Activated CD4-positive, alpha-beta T cell treated with anti-CD3 and anti-CD28 coated beads for 36 hours (primary cell): ENCODE measurements around the gene CYP2S1. TPM values are rescaled to one million over a fixed set of nuclear protein-coding genes. Genes with fewer than 3 reads are reported as not detected.
"Not testable (repeated sequence)": the region's sequence is repeated elsewhere in the genome, so short reads cannot be mapped to it uniquely, and the experiment has no call there.

Experiments used
- ATAC-seq: fragments of 200-7000 bp; cut with Tn5 transposase; one replicate; pipeline ENCODE4 v1.10.0; 2021; ENCODE audit warnings: mild to moderate bottlenecking, moderate library complexity
- CTCF ChIA-PET: fragments of 350-600 bp; sonication (Branson Sonifier 250); formaldehyde crosslinking; loops from one replicate; lab custom pipeline; 2021; ENCODE audit warnings: antibody characterized with exemption; lab: Charles Lee
- POLR2A ChIA-PET: fragments of 350-600 bp; sonication (Branson Sonifier 250); formaldehyde crosslinking; loops from one replicate; lab custom pipeline; 2021; ENCODE audit warnings: antibody characterized with exemption, inconsistent platforms; lab: Charles Lee
- DNase-seq: peaks from one replicate; pipeline ENCODE4 v3.0.0-alpha.2; 2020
- H3K27ac Mint-ChIP-seq: one replicate; pipeline ENCODE4 v1.8.0; 2021; ENCODE audit warnings: mixed read lengths
- H3K27me3 Mint-ChIP-seq: one replicate; pipeline ENCODE4 v1.8.0; 2021; ENCODE audit warnings: mixed read lengths
- H3K36me3 Mint-ChIP-seq: one replicate; pipeline ENCODE4 v1.8.0; 2021; ENCODE audit warnings: low read depth, mixed read lengths
- H3K4me1 Mint-ChIP-seq: one replicate; pipeline ENCODE4 v1.8.0; 2021; ENCODE audit warnings: mixed read lengths
- H3K4me3 Mint-ChIP-seq: one replicate; pipeline ENCODE4 v1.8.0; 2021; ENCODE audit warnings: mild to moderate bottlenecking, moderate library complexity, mixed read lengths
- H3K9me3 Mint-ChIP-seq: one replicate; pipeline ENCODE4 v1.8.0; 2021; ENCODE audit warnings: low read depth, mixed read lengths
- intact Hi-C, 2 experiments: fragments of 100-400 bp; cut with DNase I in 1 of 2; cut with micrococcal nuclease in 1 of 2; formaldehyde crosslinking; loops; one replicate each; pipeline versions ENCODE4 v1.14.2 to v1.15.1; 2022 to 2024; cut with DNase I, micrococcal nuclease
- total RNA-seq, 2 experiments: library from RNA; stranded (reverse); gene quantifications; one replicate each; pipeline ENCODE4 v1.2.3, GENCODE V29; 2021

Gene CYP2S1
- total RNA-seq, 2 experiments from 2014 or later, result 0.46 to 0.84 TPM

GRCh38 chr19:41174297-41174928, 18.6 kb upstream of the CYP2S1 start:
- H3K4me3 Mint-ChIP-seq, result no peak overlapping the region
- DNase-seq (no peak), ATAC-seq (no peak)
- no peaks in the 10 kb centered on the region for H3K9me3 Mint-ChIP-seq
- H3K27me3 Mint-ChIP-seq, result no peaks in the 10 kb centered on the region
- intact Hi-C loops, result no loop called here
- peaks cover 15% of the 10 kb centered on the region for H3K4me1 Mint-ChIP-seq
- ChIA-PET CTCF (no interaction called here), POLR2A (no interaction called here)
- H3K27ac Mint-ChIP-seq, result no peak overlapping the region
- H3K36me3 Mint-ChIP-seq, result no peaks in the 10 kb centered on the region

GRCh38 chr19:41175801-41176777, 16.9 kb upstream of the CYP2S1 start:
- ATAC-seq (peak; percentile 99), DNase-seq (peak; percentile 73)
- Mint-ChIP-seq H3K27me3 (no peaks in the 10 kb centered on the region), H3K4me3 (peak overlapping the region; percentile 5), H3K4me1 (peaks cover 15% of the 10 kb centered on the region), H3K27ac (peak overlapping the region; percentile 58), H3K36me3 (no peaks in the 10 kb centered on the region), H3K9me3 (no peaks in the 10 kb centered on the region)
- intact Hi-C loops, result no loop called here
- ChIA-PET CTCF (interaction anchor here (0.9 to 1.1 kb wide), 3 partner anchors 29 to 227 kb away, joined by 3 to 5 read pairs (median 3); no protein-coding TSS in a partner anchor), POLR2A (no interaction called here)

GRCh38 chr19:41180173-41180572, 12.8 kb upstream of the CYP2S1 start:
- POLR2A ChIA-PET, CTCF ChIA-PET, DNase-seq, ATAC-seq, H3K27me3 Mint-ChIP-seq, H3K4me3 Mint-ChIP-seq, H3K9me3 Mint-ChIP-seq, H3K27ac Mint-ChIP-seq, intact Hi-C loops, H3K36me3 Mint-ChIP-seq: not testable (repeated sequence)
- H3K4me1 Mint-ChIP-seq, result peaks cover 15% of the 10 kb centered on the region

GRCh38 chr19:41186971-41187883, 5.8 kb upstream of the CYP2S1 start:
- ChIA-PET CTCF (no interaction called here), POLR2A (no interaction called here)
- intact Hi-C loops, result no loop called here
- DNase-seq (no peak), ATAC-seq (no peak)
- H3K9me3 Mint-ChIP-seq, result no peaks in the 10 kb centered on the region
- no peak overlapping the region for H3K4me3 Mint-ChIP-seq
- peaks cover 19% of the 10 kb centered on the region for H3K27me3 Mint-ChIP-seq
- H3K4me1 Mint-ChIP-seq, result no peaks in the 10 kb centered on the region
- H3K36me3 Mint-ChIP-seq, result no peaks in the 10 kb centered on the region
- no peak overlapping the region for H3K27ac Mint-ChIP-seq

- ChIA-PET POLR2A (no interaction called here), CTCF (no interaction called here)
- H3K27me3 Mint-ChIP-seq, result peaks cover 25% of the 10 kb centered on the region
- H3K9me3 Mint-ChIP-seq, result no peaks in the 10 kb centered on the region
- no peaks in the 10 kb centered on the region for H3K36me3 Mint-ChIP-seq
- ATAC-seq (no peak), DNase-seq (no peak)
- no peak overlapping the region for H3K27ac Mint-ChIP-seq
- peaks cover 4% of the 10 kb centered on the region for H3K4me1 Mint-ChIP-seq
- no peak overlapping the region for H3K4me3 Mint-ChIP-seq
- intact Hi-C loops, result no loop called here
Observed at GRCh38 chr19:41187884-41188279, 5.1 kb upstream of the CYP2S1 start.

GRCh38 chr19:41189425-41190065, 3.5 kb upstream of the CYP2S1 start:
- ATAC-seq (no peak), DNase-seq (no peak)
- Mint-ChIP-seq H3K9me3 (no peaks in the 10 kb centered on the region), H3K36me3 (no peaks in the 10 kb centered on the region), H3K4me1 (peaks cover 12% of the 10 kb centered on the region), H3K4me3 (no peak overlapping the region), H3K27ac (no peak overlapping the region), H3K27me3 (peaks cover 34% of the 10 kb centered on the region)
- intact Hi-C loops, result no loop called here
- POLR2A ChIA-PET, result no interaction called here
- CTCF ChIA-PET, result no interaction called here

- POLR2A ChIA-PET, result no interaction called here
- DNase-seq, result no peak
- no peak for ATAC-seq
- no peak overlapping the region for H3K27ac Mint-ChIP-seq
- no peaks in the 10 kb centered on the region for H3K9me3 Mint-ChIP-seq
- intact Hi-C loops, result no loop called here
- H3K36me3 Mint-ChIP-seq, result no peaks in the 10 kb centered on the region
- H3K4me3 Mint-ChIP-seq, result peak overlapping the region; percentile 31
- CTCF ChIA-PET, result interaction anchor here (0.6 kb wide), 1 partner anchor 40 kb away, joined by 3 read pairs; no protein-coding TSS in a partner anchor
- peaks cover 12% of the 10 kb centered on the region for H3K4me1 Mint-ChIP-seq
- H3K27me3 Mint-ChIP-seq, result peaks cover 36% of the 10 kb centered on the region
Observed at GRCh38 chr19:41193430-41194156, 574 bp downstream of the CYP2S1 start.

GRCh38 chr19:41194157-41194552, 1.1 kb downstream of the CYP2S1 start:
- ChIA-PET POLR2A (no interaction called here), CTCF (interaction anchor here (0.6 kb wide), 1 partner anchor 40 kb away, joined by 3 read pairs; no protein-coding TSS in a partner anchor)
- H3K36me3 Mint-ChIP-seq, result no peaks in the 10 kb centered on the region
- H3K27ac Mint-ChIP-seq, result no peak overlapping the region
- peaks cover 12% of the 10 kb centered on the region for H3K4me1 Mint-ChIP-seq
- peaks cover 38% of the 10 kb centered on the region for H3K27me3 Mint-ChIP-seq
- no peak for ATAC-seq
- no peaks in the 10 kb centered on the region for H3K9me3 Mint-ChIP-seq
- no peak for DNase-seq
- no peak overlapping the region for H3K4me3 Mint-ChIP-seq
- intact Hi-C loops, result no loop called here

- H3K27ac Mint-ChIP-seq, result no peak overlapping the region
- ChIA-PET POLR2A (no interaction called here), CTCF (no interaction called here)
Observed at GRCh38 chr19:41195675-41196497, 2.9 kb downstream of the CYP2S1 start.

GRCh38 chr19:41198559-41198958, 5.5 kb downstream of the CYP2S1 start:
- intact Hi-C loops, result no loop called here
- Mint-ChIP-seq H3K27me3 (peaks cover 14% of the 10 kb centered on the region), H3K4me3 (no peak overlapping the region), H3K4me1 (peaks cover 11% of the 10 kb centered on the region), H3K27ac (no peak overlapping the region), H3K9me3 (no peaks in the 10 kb centered on the region), H3K36me3 (no peaks in the 10 kb centered on the region)
- DNase-seq (no peak), ATAC-seq (no peak)
- CTCF ChIA-PET, result no interaction called here
- POLR2A ChIA-PET, result no interaction called here

More at GRCh38 chr19:41195675-41196497, 2.9 kb downstream of the CYP2S1 start:
- H3K36me3 Mint-ChIP-seq, result no peaks in the 10 kb centered on the region
- H3K4me3 Mint-ChIP-seq, result no peak overlapping the region
- H3K27me3 Mint-ChIP-seq, result peaks cover 29% of the 10 kb centered on the region
- peaks cover 16% of the 10 kb centered on the region for H3K4me1 Mint-ChIP-seq
- DNase-seq, result no peak
- H3K9me3 Mint-ChIP-seq, result no peaks in the 10 kb centered on the region
- no peak for ATAC-seq
- intact Hi-C loops, result no loop called here
